DND-41 (cell line): Measurements from ENCODE around the gene BORCS5.

Experiments
- CTCF ChIP-seq: IDR thresholded peaks from 2 replicates; pipeline ENCODE4 v1.5.1; 2012; ENCODE audit warnings: borderline replicate concordance, low read length, moderate library complexity, mild to moderate bottlenecking; ENCODE audit not compliant: poor library complexity, severe bottlenecking; ENCODE audit errors: extremely low read depth
- EZH2 ChIP-seq: IDR thresholded peaks from 3 replicates; pipeline ENCODE4 v1.6.1; 2012; ENCODE audit warnings: borderline replicate concordance, low read depth, mild to moderate bottlenecking, moderate library complexity, low read length, inconsistent platforms; ENCODE audit not compliant: severe bottlenecking

GRCh38 chr12:12425001-12425400 lies 68.1 kb downstream of the BORCS5 start:
- TF ChIP-seq CTCF (no peak), EZH2 (no peak)
